Right atrium auricular region (tissue), 2 donors: ENCODE measurements around the gene UNC93B1. TPM values are rescaled to one million over a fixed set of nuclear protein-coding genes. Genes with fewer than 3 reads are reported as not detected.

ENCODE experiments used
- DNase-seq: peaks from one replicate; pipeline ENCODE4 v3.0.0-alpha.2; 2019; ENCODE audit warnings: low spot score
- H3K27ac ChIP-seq, 2 donors: fragments of 200-600 bp; sonication (generic); 1 replicate in 1 of 2; 2 replicates in 1 of 2; pipeline ENCODE4 v1.5.1; 2016 to 2019
- H3K27me3 ChIP-seq, 2 donors: fragments of 200-600 bp; sonication (generic); one replicate each; pipeline versions ENCODE4 v1.5.1 to v1.6.0; 2017 to 2019
- H3K36me3 ChIP-seq: fragments of 200-600 bp; sonication (generic); one replicate; pipeline ENCODE4 v1.5.1; 2016
- H3K4me1 ChIP-seq, 2 donors: fragments of 200-600 bp; sonication (generic); one replicate each; pipeline versions ENCODE4 v1.5.1 to v1.6.0; 2017 to 2019
- H3K4me3 ChIP-seq, 2 donors: fragments of 200-600 bp; sonication (generic); 1 replicate in 1 of 2; 2 replicates in 1 of 2; pipeline ENCODE4 v1.5.1; 2017 to 2019; ENCODE audit warnings: mild to moderate bottlenecking in 1 of 2, moderate library complexity in 1 of 2
- H3K9me3 ChIP-seq, 2 donors: fragments of 200-600 bp; sonication (generic); one replicate each; pipeline ENCODE4 v1.5.1; 2019
- CTCF ChIP-seq, 2 donors: fragments of 200-600 bp; sonication (generic); IDR thresholded peaks; one replicate each; pipeline ENCODE4 v1.5.1; 2019; ENCODE audit warnings: antibody characterized with exemption in 2 of 2
- total RNA-seq, 2 donors: library from RNA; depleted of rRNA; stranded (reverse); fragments of >200 nt; gene quantifications; one replicate each; pipeline ENCODE4 v1.1.0, GENCODE V29; 2016

The UNC93B1 gene
- total RNA-seq, 2 donors from 2014 or later, result 9.2 to 19.7 TPM

- peaks cover 0 to 75% of the 10 kb centered on the region in 2 donors for H3K4me1 ChIP-seq
- no peak for TF ChIP-seq CTCF (IDR thresholded peaks at IDR 0.05)
- DNase-seq, result no peak
- peak overlapping the region; percentile 84 to 88 for H3K27ac ChIP-seq
- H3K9me3 ChIP-seq, result no peaks in the 10 kb centered on the region
- H3K27me3 ChIP-seq, result no peaks in the 10 kb centered on the region
- H3K4me3 ChIP-seq, result no peak overlapping the region
- peaks cover 4% of the 10 kb centered on the region for H3K36me3 ChIP-seq
Measured at GRCh38 chr11:68037411-68038225, 33.7 kb upstream of the UNC93B1 start.

- Histone ChIP-seq H3K9me3 (no peaks in the 10 kb centered on the region), H3K36me3 (peaks cover 4% of the 10 kb centered on the region), H3K4me3 (no peak overlapping the region), H3K4me1 (peaks cover 0 to 83% of the 10 kb centered on the region in 2 donors), H3K27ac (peak overlapping the region; percentile 84 to 88), H3K27me3 (no peaks in the 10 kb centered on the region)
- TF ChIP-seq CTCF (IDR thresholded peaks at IDR 0.05), result no peak
- peak; percentile 77 for DNase-seq
Measured at GRCh38 chr11:68036717-68037239, 32.9 kb upstream of the UNC93B1 start.

- H3K36me3 ChIP-seq, result peaks cover 4% of the 10 kb centered on the region
- no peaks in the 10 kb centered on the region for H3K9me3 ChIP-seq
- H3K4me1 ChIP-seq, result peaks cover 0 to 86% of the 10 kb centered on the region in 2 donors
- no peak overlapping the region for H3K4me3 ChIP-seq
- H3K27ac ChIP-seq, result peak overlapping the region; percentile 84 to 88
- no peak for TF ChIP-seq CTCF (IDR thresholded peaks at IDR 0.05)
- H3K27me3 ChIP-seq, result no peaks in the 10 kb centered on the region
- no peak for DNase-seq
Measured at GRCh38 chr11:68036141-68036716, 32.3 kb upstream of the UNC93B1 start.

DNA sequence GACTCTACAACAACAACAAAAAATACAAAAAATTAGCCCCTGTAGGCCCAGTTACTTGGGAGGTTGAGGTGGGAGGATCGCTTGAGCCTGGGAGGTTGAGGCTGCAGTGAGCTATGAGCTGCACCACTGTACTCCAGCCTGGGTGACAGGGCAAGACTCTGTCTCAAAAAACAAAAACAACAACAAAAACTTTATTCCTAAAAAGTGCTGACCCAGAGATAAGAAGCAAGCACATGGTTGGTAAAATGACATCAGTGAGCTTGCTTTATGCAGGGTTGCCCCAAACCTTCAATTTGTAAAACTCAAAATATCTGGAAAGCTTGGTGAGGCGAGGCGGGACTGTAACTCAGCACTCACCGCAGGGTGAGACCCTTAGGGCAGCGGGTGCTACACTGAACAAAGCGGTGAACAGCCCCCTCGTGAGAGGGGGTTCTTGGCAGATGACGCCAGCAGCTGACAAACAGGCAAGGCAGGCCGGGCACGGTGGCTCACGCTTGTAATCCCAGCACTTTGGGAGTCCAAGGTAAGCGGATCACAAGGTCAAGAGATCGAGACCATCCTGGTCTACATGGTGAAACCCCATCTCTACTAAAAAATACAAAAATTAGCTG, 31.5 kb upstream of the UNC93B1 start:
- Histone ChIP-seq H3K4me1 (peaks cover 0 to 82% of the 10 kb centered on the region in 2 donors), H3K27ac (no peak overlapping the region), H3K27me3 (no peaks in the 10 kb centered on the region), H3K9me3 (no peaks in the 10 kb centered on the region), H3K4me3 (no peak overlapping the region), H3K36me3 (peaks cover 4% of the 10 kb centered on the region)
- no peak for DNase-seq
- TF ChIP-seq CTCF (IDR thresholded peaks at IDR 0.05), result no peak

- Histone ChIP-seq H3K27me3 (no peaks in the 10 kb centered on the region), H3K27ac (peak overlapping the region; percentile 83 to 90), H3K4me1 (peaks cover 0 to 74% of the 10 kb centered on the region in 2 donors), H3K4me3 (no peak overlapping the region), H3K9me3 (no peaks in the 10 kb centered on the region), H3K36me3 (peaks cover 4% of the 10 kb centered on the region)
- DNase-seq, result peak; percentile 76
- TF ChIP-seq CTCF (IDR thresholded peaks at IDR 0.05), result no peak
Measured at GRCh38 chr11:68033708-68034045, 29.8 kb upstream of the UNC93B1 start.
